Ascending aorta (tissue), 2 donors: Measurements from ENCODE around the gene LARGE2. TPM values are rescaled to one million over a fixed set of nuclear protein-coding genes. Genes with fewer than 3 reads are reported as not detected.

Source experiments
- DNase-seq, 2 donors: peaks; one replicate each; pipeline ENCODE4 v3.0.0-alpha.2; 2019; ENCODE audit warnings: low spot score in 2 of 2
- H3K27ac ChIP-seq, 2 donors: fragments of 200-600 bp; sonication (generic); one replicate each; pipeline ENCODE4 v1.5.1; 2016 to 2017; ENCODE audit warnings: mild to moderate bottlenecking in 1 of 2
- H3K27me3 ChIP-seq: fragments of 200-600 bp; sonication (generic); one replicate; pipeline ENCODE4 v1.5.1; 2017
- H3K36me3 ChIP-seq, 2 donors: fragments of 200-600 bp; sonication (generic); one replicate each; pipeline ENCODE4 v1.5.1; 2016
- H3K4me1 ChIP-seq, 2 donors: fragments of 200-600 bp; sonication (generic); one replicate each; pipeline ENCODE4 v1.5.1; 2016 to 2017; ENCODE audit warnings: mild to moderate bottlenecking in 1 of 2
- H3K4me3 ChIP-seq, 2 donors: fragments of 200-600 bp; sonication (generic); one replicate each; pipeline ENCODE4 v1.5.1; 2016 to 2017; ENCODE audit warnings: mild to moderate bottlenecking in 1 of 2
- H3K9me3 ChIP-seq, 2 donors: fragments of 200-600 bp; sonication (generic); one replicate each; pipeline ENCODE4 v1.5.1; 2016
- intact Hi-C: fragments of 100-400 bp; cut with DNase I; formaldehyde crosslinking; loops from one replicate; pipeline ENCODE4 v1.15.1; 2023
- total RNA-seq: library from RNA; depleted of rRNA; stranded (reverse); fragments of >200 nt; gene quantifications from one replicate; pipeline ENCODE4 v1.1.0, GENCODE V29; 2016
- TF ChIP-seq, protein P1 (sequence below), 3 experiments: fragments of 200-600 bp in 2 of 3; fragments of 450-650 bp in 1 of 3; sonication (generic) in 2 of 3; IDR thresholded peaks; one replicate each; pipeline ENCODE4 v1.5.1; 2016 to 2019; ENCODE audit warnings: antibody characterized with exemption in 3 of 3, mild to moderate bottlenecking in 1 of 3, moderate library complexity in 1 of 3

Gene LARGE2
- total RNA-seq, 1 donor from 2014 or later: not detected

DNA sequence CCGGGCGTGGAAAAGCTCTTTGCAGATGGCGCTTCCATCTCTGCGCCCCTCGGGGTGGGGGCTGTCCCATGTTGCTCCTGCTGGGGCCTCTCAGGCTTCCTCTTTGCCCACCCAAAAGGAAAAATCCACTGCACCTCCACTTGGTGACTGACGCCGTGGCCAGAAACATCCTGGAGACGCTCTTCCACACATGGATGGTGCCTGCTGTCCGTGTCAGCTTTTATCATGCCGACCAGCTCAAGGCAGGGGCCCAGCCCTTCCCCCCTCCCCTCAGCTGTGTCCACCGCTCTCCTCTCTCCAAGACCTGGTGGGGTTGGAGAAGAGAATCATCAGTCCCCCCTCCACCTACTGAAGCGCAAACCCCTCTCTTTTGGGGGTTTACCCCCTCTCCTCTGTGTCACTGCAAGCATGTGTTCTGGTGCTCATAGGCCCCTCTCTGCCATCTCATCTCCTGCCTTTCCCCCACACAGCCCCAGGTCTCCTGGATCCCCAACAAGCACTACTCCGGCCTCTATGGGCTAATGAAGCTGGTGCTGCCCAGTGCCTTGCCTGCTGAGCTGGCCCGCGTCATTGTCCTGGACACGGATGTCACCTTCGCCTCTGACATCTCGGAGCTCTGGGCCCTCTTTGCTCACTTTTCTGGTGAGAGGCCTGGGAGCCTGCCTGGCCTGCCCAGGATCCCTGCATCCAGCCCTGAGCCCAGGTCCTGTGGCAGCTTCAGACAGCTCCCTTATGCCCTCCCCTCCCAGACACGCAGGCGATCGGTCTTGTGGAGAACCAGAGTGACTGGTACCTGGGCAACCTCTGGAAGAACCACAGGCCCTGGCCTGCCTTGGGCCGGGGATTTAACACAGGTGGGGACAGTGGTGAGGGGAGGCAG is 1.8 kb downstream of the LARGE2 start:
- Histone ChIP-seq H3K27me3 (peaks cover 17% of the 10 kb centered on the region), H3K36me3 (no peaks in the 10 kb centered on the region), H3K4me3 (no peak overlapping the region), H3K9me3 (no peaks in the 10 kb centered on the region), H3K27ac (no peak overlapping the region), H3K4me1 (peaks cover 11 to 12% of the 10 kb centered on the region in 2 donors)
- intact Hi-C loops: no loop called here
- TF ChIP-seq, protein P1, sequence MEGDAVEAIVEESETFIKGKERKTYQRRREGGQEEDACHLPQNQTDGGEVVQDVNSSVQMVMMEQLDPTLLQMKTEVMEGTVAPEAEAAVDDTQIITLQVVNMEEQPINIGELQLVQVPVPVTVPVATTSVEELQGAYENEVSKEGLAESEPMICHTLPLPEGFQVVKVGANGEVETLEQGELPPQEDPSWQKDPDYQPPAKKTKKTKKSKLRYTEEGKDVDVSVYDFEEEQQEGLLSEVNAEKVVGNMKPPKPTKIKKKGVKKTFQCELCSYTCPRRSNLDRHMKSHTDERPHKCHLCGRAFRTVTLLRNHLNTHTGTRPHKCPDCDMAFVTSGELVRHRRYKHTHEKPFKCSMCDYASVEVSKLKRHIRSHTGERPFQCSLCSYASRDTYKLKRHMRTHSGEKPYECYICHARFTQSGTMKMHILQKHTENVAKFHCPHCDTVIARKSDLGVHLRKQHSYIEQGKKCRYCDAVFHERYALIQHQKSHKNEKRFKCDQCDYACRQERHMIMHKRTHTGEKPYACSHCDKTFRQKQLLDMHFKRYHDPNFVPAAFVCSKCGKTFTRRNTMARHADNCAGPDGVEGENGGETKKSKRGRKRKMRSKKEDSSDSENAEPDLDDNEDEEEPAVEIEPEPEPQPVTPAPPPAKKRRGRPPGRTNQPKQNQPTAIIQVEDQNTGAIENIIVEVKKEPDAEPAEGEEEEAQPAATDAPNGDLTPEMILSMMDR (IDR thresholded peaks at IDR 0.05): no peak
- DNase-seq: peak in 1 of 2 donors; percentile 58

DNA sequence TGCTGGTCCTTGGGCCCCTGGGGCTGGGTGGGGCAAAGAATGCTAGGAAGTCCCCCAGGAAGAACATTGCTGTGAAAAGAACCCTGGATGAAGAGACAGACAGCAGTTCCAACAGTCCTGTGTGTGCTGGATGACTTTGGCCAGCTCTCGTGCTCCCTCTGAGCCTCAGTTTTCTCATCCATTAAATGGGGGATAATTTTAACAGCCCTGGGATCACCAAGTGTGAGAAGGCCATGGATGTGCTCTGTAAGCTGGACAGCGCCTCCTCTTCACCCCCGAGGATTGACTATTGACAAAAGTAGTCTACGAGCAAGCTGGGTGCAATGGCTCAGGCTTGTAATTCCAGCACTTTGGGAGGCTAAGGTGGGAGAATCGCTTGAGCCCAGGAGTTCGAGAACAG is 2.5 kb downstream of the LARGE2 start:
- no peak for DNase-seq
- H3K27me3 ChIP-seq: peaks cover 17% of the 10 kb centered on the region
- TF ChIP-seq, protein P1 (IDR thresholded peaks at IDR 0.05): no peak
- H3K4me3 ChIP-seq: no peak overlapping the region
- H3K36me3 ChIP-seq: no peaks in the 10 kb centered on the region
- intact Hi-C loops: no loop called here
- H3K27ac ChIP-seq: no peak overlapping the region
- H3K9me3 ChIP-seq: no peaks in the 10 kb centered on the region
- peaks cover 11 to 12% of the 10 kb centered on the region in 2 donors for H3K4me1 ChIP-seq

DNA sequence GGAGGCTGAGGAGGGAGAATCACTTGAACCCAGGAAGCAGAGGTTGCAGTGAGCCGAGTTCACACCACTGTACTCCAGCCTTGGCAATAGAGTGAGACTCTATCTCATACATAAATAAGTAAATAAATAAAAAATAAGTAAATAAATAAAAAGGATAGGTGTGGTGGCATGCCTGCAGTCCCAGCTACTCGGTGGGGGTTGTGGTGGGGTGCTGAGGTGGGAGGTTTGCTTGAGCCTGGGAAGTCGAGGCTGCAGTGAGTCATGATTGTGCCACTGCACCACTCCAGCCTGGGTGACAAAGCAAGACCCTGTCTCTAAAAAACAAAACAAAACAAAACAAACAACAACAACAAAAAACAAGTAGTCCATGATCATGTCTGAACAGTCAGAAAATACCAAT is 3.1 kb downstream of the LARGE2 start:
- Histone ChIP-seq H3K9me3 (no peaks in the 10 kb centered on the region), H3K4me1 (peaks cover 11 to 12% of the 10 kb centered on the region in 2 donors), H3K36me3 (no peaks in the 10 kb centered on the region), H3K27ac (no peak overlapping the region), H3K4me3 (no peak overlapping the region), H3K27me3 (peaks cover 17% of the 10 kb centered on the region)
- DNase-seq: no peak
- TF ChIP-seq, protein P1 (IDR thresholded peaks at IDR 0.05): no peak
- intact Hi-C loops: no loop called here

DNA sequence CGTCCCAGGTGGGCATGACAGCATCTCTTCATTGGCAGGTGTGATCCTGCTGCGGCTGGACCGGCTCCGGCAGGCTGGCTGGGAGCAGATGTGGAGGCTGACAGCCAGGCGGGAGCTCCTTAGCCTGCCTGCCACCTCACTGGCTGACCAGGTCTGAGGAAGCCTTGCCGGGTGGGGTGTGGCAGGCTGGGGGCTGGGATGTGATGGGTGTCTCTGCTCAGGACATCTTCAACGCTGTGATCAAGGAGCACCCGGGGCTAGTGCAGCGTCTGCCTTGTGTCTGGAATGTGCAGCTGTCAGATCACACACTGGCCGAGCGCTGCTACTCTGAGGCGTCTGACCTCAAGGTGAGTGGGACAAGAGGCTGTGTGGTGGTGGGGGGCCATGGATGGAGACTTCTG is 3.5 kb downstream of the LARGE2 start:
- no peak for DNase-seq
- TF ChIP-seq, protein P1 (IDR thresholded peaks at IDR 0.05): no peak
- H3K36me3 ChIP-seq: peaks cover 0 to under 1% of the 10 kb centered on the region in 2 donors

DNA sequence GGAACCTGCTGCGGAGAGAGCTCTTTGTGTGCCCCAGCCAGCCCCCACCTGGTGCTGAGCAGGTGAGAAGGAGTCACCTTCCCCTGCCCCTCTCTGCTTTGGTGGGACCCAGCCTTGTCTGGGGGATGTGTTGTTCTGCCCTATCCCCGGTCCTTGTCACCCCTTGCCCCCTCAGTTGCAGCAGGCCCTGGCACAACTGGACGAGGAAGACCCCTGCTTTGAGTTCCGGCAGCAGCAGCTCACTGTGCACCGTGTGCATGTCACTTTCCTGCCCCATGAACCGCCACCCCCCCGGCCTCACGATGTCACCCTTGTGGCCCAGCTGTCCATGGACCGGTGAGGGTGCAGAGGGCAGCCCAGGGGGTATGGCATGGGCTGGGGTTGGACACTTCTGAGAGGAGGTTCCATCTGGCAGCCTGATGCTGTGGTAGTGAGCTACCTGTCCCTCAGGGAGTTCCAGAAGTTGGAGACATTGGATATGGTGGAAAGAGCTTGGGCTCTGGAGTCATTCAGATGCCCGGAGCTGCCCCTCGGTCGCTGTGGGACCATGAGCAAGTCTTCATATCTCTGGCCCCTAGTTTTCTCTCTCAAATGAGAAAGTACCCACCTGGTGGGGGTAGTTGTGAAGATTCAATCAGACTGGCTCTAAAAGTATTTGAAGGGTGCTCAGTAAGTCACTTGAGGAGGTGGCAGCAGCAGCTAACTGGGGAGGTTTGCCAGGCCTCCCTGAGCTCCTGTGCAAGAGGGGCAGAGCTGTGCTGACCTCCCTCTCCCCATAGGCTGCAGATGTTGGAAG is 4.3 kb downstream of the LARGE2 start:
- Histone ChIP-seq H3K9me3 (no peaks in the 10 kb centered on the region), H3K4me3 (no peak overlapping the region), H3K36me3 (peaks cover 2 to 7% of the 10 kb centered on the region in 2 donors), H3K4me1 (peaks cover 11 to 12% of the 10 kb centered on the region in 2 donors), H3K27me3 (peaks cover 16% of the 10 kb centered on the region), H3K27ac (no peak overlapping the region)
- intact Hi-C loops: no loop called here
- TF ChIP-seq, protein P1 (IDR thresholded peaks at IDR 0.05): no peak
- DNase-seq: no peak

More for the DNA sequence above, 3.5 kb downstream of the LARGE2 start:
- Histone ChIP-seq H3K9me3 (no peaks in the 10 kb centered on the region), H3K27ac (no peak overlapping the region), H3K4me3 (no peak overlapping the region), H3K4me1 (peaks cover 11 to 12% of the 10 kb centered on the region in 2 donors), H3K27me3 (peaks cover 17% of the 10 kb centered on the region)
- intact Hi-C loops: no loop called here
